B cell (primary cell): Measurements from ENCODE around the gene TXN. TPM values are rescaled to one million over a fixed set of nuclear protein-coding genes. Genes with fewer than 3 reads are reported as not detected.

Experiments
- polyA plus RNA-seq: library from polyadenylated mRNA; depleted of rRNA; stranded (reverse); fragments of >200 nt; gene quantifications from 2 replicates; pipeline ENCODE4 v1.2.3, GENCODE V29; 2012
- total RNA-seq, 2 donors: library from RNA; stranded (reverse); fragments of 120-200 nt in 1 of 2; gene quantifications; 1 replicate in 1 of 2; 2 replicates in 1 of 2; pipeline versions ENCODE4 v1.2.3 to v1.2.4, GENCODE V29; 2013 to 2022

TXN gene
- total and polyA plus RNA-seq, 2 donors (not counting 1 experiment from before 2014, with no cell fraction given), result 20.2 to 29.0 TPM

Other genes with a start within 250 kb of the TXN start
- not detected in 2 replicates for gene C9orf152, start 48.3 kb downstream of the TXN start, total RNA-seq
- gene C9orf152, start 48.3 kb downstream of the TXN start, polyA plus RNA-seq, result not detected in 2 replicates
- not detected in 2 replicates for gene TXNDC8, start 81.4 kb upstream of the TXN start, total RNA-seq
- not detected in 2 replicates for gene TXNDC8, start 81.4 kb upstream of the TXN start, polyA plus RNA-seq